K562 (cell line): ENCODE results near the gene PLCG2. TPM values are rescaled to one million over a fixed set of nuclear protein-coding genes. Genes with fewer than 3 reads are reported as not detected.

Source experiments
- ATAC-seq: fragments of 200-7000 bp; cut with Tn5 transposase; 3 replicates; pipeline ENCODE4 v1.9.1; 2020; ENCODE audit warnings: moderate library complexity
- BruUV-seq: library from RNA; stranded (reverse); fragments of 400-500 nt; replicated peaks from 2 replicates; lab custom pipeline; 2021; lab: Mats Ljungman, UMichigan
- CTCF ChIA-PET: fragments of 300-600 bp; formaldehyde crosslinking; extraction: SDS; loops from one replicate; lab custom pipeline; 2021; ENCODE audit warnings: low intra/inter-chr PET ratio; lab: Yijun Ruan, JAX
- POLR2A ChIA-PET: fragments of 300-600, 350-650 bp; sonication (Branson Sonifier 250); formaldehyde crosslinking; extraction: SDS; loops from one replicate; lab custom pipeline; 2021; ENCODE audit warnings: antibody characterized with exemption, inconsistent platforms; lab: Yijun Ruan, JAX
- DNase-seq, 4 experiments: peaks; one replicate each; pipeline versions ENCODE4 v3.0.0 to v3.0.0-alpha.2; 2011 to 2018; ENCODE audit warnings: low spot score in 3 of 4, mixed read lengths in 3 of 4; ENCODE audit errors: extremely low read depth in 1 of 4
- FAIRE-seq: peaks from 2 replicates; lab custom pipeline; 2011; peaks lifted over from hg19 to GRCh38; lab: Jason Lieb, UNC
- H2AFZ ChIP-seq: 2 replicates; pipeline ENCODE4 v1.6.0; 2011; ENCODE audit warnings: low read depth, low read length, control low read depth, inconsistent platforms
- H3K27ac ChIP-seq: fragments of 200-600 bp; 3 replicates; pipeline ENCODE4 v1.8.0; 2011; ENCODE audit warnings: low read depth, mild to moderate bottlenecking, control low read depth, inconsistent platforms, low read length, moderate library complexity, mixed read lengths; ENCODE audit errors: extremely low read depth
- H3K27me3 ChIP-seq, 2 experiments: fragments of 300-600 bp in 1 of 2; 2 replicates in 1 of 2; 3 replicates in 1 of 2; pipeline versions ENCODE4 v1.6.0 to v1.8.0; 2011; ENCODE audit warnings: inconsistent platforms in 2 of 2, low read length in 2 of 2, mild to moderate bottlenecking in 1 of 2, mixed read lengths in 1 of 2, moderate library complexity in 1 of 2; ENCODE audit not compliant: control insufficient read depth in 2 of 2, insufficient read depth in 2 of 2
- H3K36me3 ChIP-seq: fragments of 300-600 bp; 3 replicates; pipeline ENCODE4 v1.8.0; 2011; ENCODE audit warnings: mild to moderate bottlenecking, low read length, inconsistent platforms; ENCODE audit not compliant: control insufficient read depth, insufficient read depth
- H3K4me1 ChIP-seq, 2 experiments: fragments of 200-600 bp in 1 of 2; replicated peaks in 1 of 2; 2 replicates in 1 of 2; 3 replicates in 1 of 2; pipeline versions ENCODE4 v1.5.1 to v1.8.0; 2011; ENCODE audit warnings: inconsistent platforms in 2 of 2, low read length in 2 of 2, mild to moderate bottlenecking in 1 of 2, mixed read lengths in 1 of 2, moderate library complexity in 1 of 2; ENCODE audit not compliant: control insufficient read depth in 2 of 2, insufficient read depth in 2 of 2
- H3K4me2 ChIP-seq: 2 replicates; pipeline ENCODE4 v1.6.1; 2011; ENCODE audit warnings: low read length, control low read depth, inconsistent platforms, mixed read lengths; ENCODE audit not compliant: insufficient read depth
- H3K4me3 ChIP-seq: fragments of 200-600 bp; sonication (generic), shearing (Covaris generic); 2 replicates; pipeline ENCODE4 v1.5.1; 2016; ENCODE audit warnings: control low read depth, inconsistent platforms
- H3K79me2 ChIP-seq: fragments of 200-600 bp; 3 replicates; pipeline ENCODE4 v1.8.0; 2011; ENCODE audit warnings: low read length, inconsistent platforms; ENCODE audit not compliant: control insufficient read depth, insufficient read depth
- H3K9ac ChIP-seq, 2 experiments: 2 replicates each; pipeline versions ENCODE4 v1.6.0 to v1.6.1; 2011; ENCODE audit warnings: low read depth in 2 of 2, low read length in 2 of 2, control low read depth in 1 of 2, inconsistent platforms in 1 of 2, mild to moderate bottlenecking in 1 of 2, mixed read lengths in 1 of 2; ENCODE audit not compliant: insufficient read depth in 1 of 2
- H3K9me1 ChIP-seq: one replicate; pipeline ENCODE4 v1.6.0; 2011; ENCODE audit warnings: inconsistent platforms, mild to moderate bottlenecking, low read length, moderate library complexity; ENCODE audit not compliant: control insufficient read depth, insufficient read depth
- H3K9me3 ChIP-seq: replicated peaks from 2 replicates; pipeline ENCODE4 v1.5.1; 2011; ENCODE audit warnings: low read depth, low read length, inconsistent platforms; ENCODE audit not compliant: control insufficient read depth, insufficient read depth
- H4K20me1 ChIP-seq: replicated peaks from 2 replicates; pipeline ENCODE4 v1.6.1; 2011; ENCODE audit warnings: low read length, inconsistent platforms, mixed read lengths; ENCODE audit not compliant: control insufficient read depth, insufficient read depth
- C11orf30 ChIP-seq: fragments of 450-650 bp; IDR thresholded peaks from 2 replicates; pipeline ENCODE4 v1.6.1; 2016; ENCODE audit warnings: low read depth, mild to moderate bottlenecking
- CTBP1 ChIP-seq: fragments of 450-650 bp; IDR thresholded peaks from 2 replicates; pipeline ENCODE4 v1.6.1; 2016; ENCODE audit warnings: borderline replicate concordance
- HBP1 ChIP-seq: fragments of 450-650 bp; formaldehyde crosslinking; IDR thresholded peaks from 2 replicates; pipeline ENCODE4 v1.4.0; 2022; ENCODE audit warnings: missing genetic modification characterization
- KDM4B ChIP-seq, 2 experiments: fragments of 450-650 bp in 1 of 2; sonication (generic) in 1 of 2; IDR thresholded peaks; 2 replicates each; pipeline ENCODE4 v1.6.1; 2016 to 2017; ENCODE audit warnings: borderline replicate concordance in 2 of 2, antibody characterized with exemption in 1 of 2, low read depth in 1 of 2, mild to moderate bottlenecking in 1 of 2
- NR3C1 ChIP-seq: sonication (generic); formaldehyde crosslinking; IDR thresholded peaks from 2 replicates; pipeline ENCODE4 v1.8.1; 2022; ENCODE audit warnings: missing genetic modification reagents
- NRF1 ChIP-seq, 2 experiments: fragments of 450-650 bp; IDR thresholded peaks in 1 of 2; conservative IDR thresholded peaks in 1 of 2; 2 replicates each; pipeline ENCODE4 v1.6.1; 2014; ENCODE audit warnings: mild to moderate bottlenecking in 2 of 2
- PTRF ChIP-seq: fragments of 450-650 bp; IDR thresholded peaks from 2 replicates; pipeline ENCODE4 v1.6.1; 2016; ENCODE audit warnings: mild to moderate bottlenecking, missing genetic modification characterization, missing compliant biosample characterization
- TAF7 ChIP-seq: fragments of 450-650 bp; IDR thresholded peaks from 2 replicates; pipeline ENCODE4 v1.6.1; 2016; ENCODE audit warnings: missing genetic modification characterization, missing compliant biosample characterization
- THRAP3 ChIP-seq: fragments of 450-650 bp; IDR thresholded peaks from 2 replicates; pipeline ENCODE4 v1.6.1; 2016; ENCODE audit warnings: mild to moderate bottlenecking, inconsistent platforms, borderline replicate concordance
- ZBTB11 ChIP-seq, 3 experiments: fragments of 200-800 bp in 1 of 3; fragments of 250-450 bp in 1 of 3; fragments of 450-650 bp in 1 of 3; sonication (Bioruptor Pico) in 1 of 3; sonication (Bioruptor generic) in 1 of 3; formaldehyde crosslinking in 1 of 3; IDR thresholded peaks; 2 replicates each; pipeline versions ENCODE4 v1.6.1 to v1.8.0; 2016 to 2022; ENCODE audit warnings: mild to moderate bottlenecking in 2 of 3, missing genetic modification characterization in 2 of 3, missing compliant biosample characterization in 1 of 3, moderate library complexity in 1 of 3
- ZEB2 ChIP-seq: fragments of 450-650 bp; IDR thresholded peaks from 2 replicates; pipeline ENCODE4 v1.6.1; 2016
- ZNF561 ChIP-seq: fragments of 450-650 bp; formaldehyde crosslinking; conservative IDR thresholded peaks from 2 replicates; pipeline ENCODE4 v1.4.0; 2020; ENCODE audit warnings: mild to moderate bottlenecking, moderate library complexity
- ZNF79 ChIP-seq: fragments of 250-450 bp; sonication (Bioruptor Pico); IDR thresholded peaks from 2 replicates; pipeline ENCODE4 v1.4.0; 2020; ENCODE audit warnings: low read depth, mild to moderate bottlenecking, moderate library complexity
- WGBS: fragments of 100-300 bp; shearing (Covaris generic); methylation state at CpG from one replicate; pipeline ENCODE4 v1.1.6; 2016; ENCODE audit warnings: low coverage, mixed read lengths; ENCODE audit not compliant: insufficient coverage; ENCODE audit errors: missing lambda C conversion rate; 5-methylcytosine and 5-hydroxymethylcytosine counted together
- in situ Hi-C: fragments of 300-500 bp; cut with MboI; formaldehyde crosslinking; loops from 4 replicates; pipeline ENCODE4 v1.15.0; 2018; ENCODE audit warnings: inconsistent platforms, mixed read lengths
- intact Hi-C: fragments of 100-400 bp; cut with micrococcal nuclease; formaldehyde crosslinking; loops from 2 replicates; pipeline ENCODE4 v1.14.2; 2022
- polyA plus RNA-seq, 8 experiments: library from polyadenylated mRNA; depleted of rRNA in 4 of 8; stranded (reverse) in 5 of 8; unstranded in 3 of 8; fragments of >200 nt; fragmentation: Nextera tagmentation in 2 of 8; fragmentation: Illumina TruSeq in 1 of 8; extraction: Ambion mirVana in 2 of 8; extraction: Trizol in 1 of 8; gene quantifications; 2 replicates each; pipeline versions ENCODE4 v1.2.1 to v1.2.3, GENCODE V29; 2011 to 2014; ENCODE audit warnings: inconsistent platforms in 1 of 8, missing spikeins in 1 of 8
- total RNA-seq, 7 experiments: library from RNA; depleted of rRNA in 6 of 7; stranded (reverse); fragments of >200 nt in 6 of 7; fragmentation: Illumina TruSeq in 2 of 7; extraction: Trizol in 2 of 7; gene quantifications; 2 replicates each; pipeline versions ENCODE4 v1.2.1 to v1.2.3, GENCODE V29; 2011 to 2021; ENCODE audit warnings: low replicate concordance in 1 of 7
- TF ChIP-seq, protein P1 (sequence below), 2 experiments: fragments of 450-650 bp; IDR thresholded peaks; 2 replicates each; pipeline ENCODE4 v1.6.1; 2016
- TF ChIP-seq, protein P2 (sequence below): sonication (generic); IDR thresholded peaks from 2 replicates; pipeline ENCODE4 v1.6.1; 2016

Gene PLCG2
- total and polyA plus RNA-seq, 9 of the 15 experiments (the other 6 are each of a cell fraction or from before 2014, with no cell fraction given), result 0.94 to 7.1 (median 3.1) TPM

DNA sequence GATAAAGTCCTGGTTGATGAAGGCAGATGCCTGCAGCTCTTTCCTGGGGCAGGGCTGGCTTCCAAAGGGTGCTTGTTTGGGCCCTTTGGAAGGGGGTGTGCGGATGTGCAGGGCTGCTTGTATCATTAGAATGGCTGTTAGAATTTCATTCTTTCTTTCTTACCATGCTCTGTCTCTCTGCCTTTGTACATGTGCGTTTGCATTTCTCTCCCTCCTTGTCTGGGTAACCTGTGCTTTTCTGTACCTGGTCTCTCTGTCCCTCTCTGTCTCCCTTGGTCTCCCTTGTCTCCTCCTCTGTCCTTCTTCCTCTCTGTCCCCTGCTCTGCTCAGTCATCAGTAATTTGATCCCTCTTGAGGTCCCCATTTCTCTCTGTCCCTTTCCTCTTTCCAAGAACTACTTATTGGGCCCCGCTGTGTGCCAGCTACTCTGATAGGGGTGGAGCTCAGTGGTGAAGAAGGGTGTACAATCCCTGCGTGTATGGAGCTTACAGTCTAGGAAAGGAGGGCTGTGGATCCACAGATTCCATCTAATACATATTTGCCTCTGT lies 69.3 kb downstream of the PLCG2 start:
- Histone ChIP-seq H3K36me3 (no peaks in the 10 kb centered on the region), H2AFZ (no peak overlapping the region), H3K9me3 (no peaks in the 10 kb centered on the region), H3K79me2 (no peaks in the 10 kb centered on the region), H3K9me1 (no peaks in the 10 kb centered on the region), H3K27me3 (peaks cover 20 to 38% of the 10 kb centered on the region in 2 experiments), H3K4me3 (no peak overlapping the region), H3K9ac (no peak overlapping the region), H3K4me2 (no peak overlapping the region), H3K27ac (no peak overlapping the region), H3K4me1 (no peaks in the 10 kb centered on the region; a peak in 1 of 5 replicates), H4K20me1 (no peaks in the 10 kb centered on the region)
- WGBS, result 0% methylated on average over 4 of the region's 4 CpGs
- DNase-seq, result peak in 1 of 4 experiments; percentile 10
- ChIA-PET CTCF (no interaction called here), POLR2A (interaction anchor here (0.6 kb wide), 1 partner anchor 24 kb away, joined by 3 read pairs; no protein-coding TSS in a partner anchor)
- BruUV-seq, result no TSS peak
- intact Hi-C loops (no loop called here), in situ Hi-C loops (no loop called here)
- no peak for FAIRE-seq
- ATAC-seq, result peak; percentile 47; the same call in 2 of the 3 replicates
- no peak for TF ChIP-seq TAF7 (tag)
- TF ChIP-seq KDM4B (IDR thresholded peaks at IDR 0.05; ENCODE audit: borderline replicate concordance in 2 of 2, low read depth in 1 of 2), result no peak
- TF ChIP-seq, protein P1, sequence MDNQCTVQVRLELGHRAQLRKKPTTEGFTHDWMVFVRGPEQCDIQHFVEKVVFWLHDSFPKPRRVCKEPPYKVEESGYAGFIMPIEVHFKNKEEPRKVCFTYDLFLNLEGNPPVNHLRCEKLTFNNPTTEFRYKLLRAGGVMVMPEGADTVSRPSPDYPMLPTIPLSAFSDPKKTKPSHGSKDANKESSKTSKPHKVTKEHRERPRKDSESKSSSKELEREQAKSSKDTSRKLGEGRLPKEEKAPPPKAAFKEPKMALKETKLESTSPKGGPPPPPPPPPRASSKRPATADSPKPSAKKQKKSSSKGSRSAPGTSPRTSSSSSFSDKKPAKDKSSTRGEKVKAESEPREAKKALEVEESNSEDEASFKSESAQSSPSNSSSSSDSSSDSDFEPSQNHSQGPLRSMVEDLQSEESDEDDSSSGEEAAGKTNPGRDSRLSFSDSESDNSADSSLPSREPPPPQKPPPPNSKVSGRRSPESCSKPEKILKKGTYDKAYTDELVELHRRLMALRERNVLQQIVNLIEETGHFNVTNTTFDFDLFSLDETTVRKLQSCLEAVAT (IDR thresholded peaks at IDR 0.05), result no peak
- 0 out of 4 replicates have a peak, but pooled peaks of 1 of the 2 experiments have one; percentile 16 for TF ChIP-seq NRF1 (conservative IDR thresholded peaks at IDR 0.05 in 1 of 2, IDR thresholded peaks at IDR 0.05 in 1 of 2)
- TF ChIP-seq CTBP1, result peak; percentile 34; the same call in 1 of the 2 replicates
- TF ChIP-seq C11orf30, result peak; percentile 51; the same call in 1 of the 2 replicates
- no peak for TF ChIP-seq NR3C1 (CRISPR knock-in tag)
- TF ChIP-seq ZNF79 (CRISPR knock-in tag), result no peak
- peak; percentile 35; the same call in 1 of the 2 replicates for TF ChIP-seq ZEB2
- no peak for TF ChIP-seq PTRF (tag)
- peak; percentile 65; the same call in 1 of the 2 replicates for TF ChIP-seq HBP1 (CRISPR knock-in tag)
- TF ChIP-seq, protein P2, sequence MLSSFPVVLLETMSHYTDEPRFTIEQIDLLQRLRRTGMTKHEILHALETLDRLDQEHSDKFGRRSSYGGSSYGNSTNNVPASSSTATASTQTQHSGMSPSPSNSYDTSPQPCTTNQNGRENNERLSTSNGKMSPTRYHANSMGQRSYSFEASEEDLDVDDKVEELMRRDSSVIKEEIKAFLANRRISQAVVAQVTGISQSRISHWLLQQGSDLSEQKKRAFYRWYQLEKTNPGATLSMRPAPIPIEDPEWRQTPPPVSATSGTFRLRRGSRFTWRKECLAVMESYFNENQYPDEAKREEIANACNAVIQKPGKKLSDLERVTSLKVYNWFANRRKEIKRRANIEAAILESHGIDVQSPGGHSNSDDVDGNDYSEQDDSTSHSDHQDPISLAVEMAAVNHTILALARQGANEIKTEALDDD, result no peak
- TF ChIP-seq THRAP3, result no peak
- no peak for TF ChIP-seq ZNF561 (CRISPR knock-in tag)
- TF ChIP-seq ZBTB11 (CRISPR knock-in tag; IDR thresholded peaks at IDR 0.05), result no peak
